IMR-90 (cell line): ENCODE data around the gene ANGPTL1. TPM values are rescaled to one million over a fixed set of nuclear protein-coding genes. Genes with fewer than 3 reads are reported as not detected.

Experiments
- ATAC-seq: fragments of 200-7000 bp; cut with Tn5 transposase; 2 replicates; pipeline ENCODE4 v1.9.1; 2020; ENCODE audit warnings: low read depth, mild to moderate bottlenecking, moderate library complexity
- BruUV-seq: library from RNA; stranded (reverse); fragments of 400-500 nt; replicated peaks from 2 replicates; lab custom pipeline; 2021; lab: Mats Ljungman, UMichigan
- CTCF ChIA-PET: fragments of 300-600 bp; formaldehyde crosslinking; extraction: SDS; loops from one replicate; lab custom pipeline; 2021; ENCODE audit warnings: antibody characterized with exemption; lab: Yijun Ruan, JAX
- POLR2A ChIA-PET: fragments of 300-600 bp; sonication (Branson Sonifier 250); formaldehyde crosslinking; loops from one replicate; lab custom pipeline; 2022; ENCODE audit warnings: antibody characterized with exemption; ENCODE audit not compliant: unreplicated experiment; lab: Charles Lee
- DNase-seq: peaks from one replicate; pipeline ENCODE4 v3.0.0; 2013
- H2AFZ ChIP-seq: replicated peaks from 2 replicates; pipeline ENCODE3; 2013; ENCODE audit warnings: low read length, mild to moderate bottlenecking; ENCODE audit not compliant: poor library complexity
- H2AK5ac ChIP-seq: 2 replicates; pipeline ENCODE4 v1.6.1; 2013; ENCODE audit warnings: low read depth, low read length, inconsistent platforms
- H2AK9ac ChIP-seq: replicated peaks from 2 replicates; pipeline ENCODE3; 2013; ENCODE audit warnings: mild to moderate bottlenecking, low read depth, low read length, moderate library complexity; ENCODE audit not compliant: poor library complexity
- H2BK120ac ChIP-seq: 2 replicates; pipeline ENCODE4 v1.6.1; 2013; ENCODE audit warnings: low read depth, low read length, inconsistent platforms
- H2BK15ac ChIP-seq: 3 replicates; pipeline ENCODE4 v1.6.1; 2013; ENCODE audit warnings: low read depth, low read length, inconsistent platforms
- H2BK20ac ChIP-seq: 2 replicates; pipeline ENCODE4 v1.6.1; 2013; ENCODE audit warnings: low read depth, mild to moderate bottlenecking, inconsistent platforms, low read length, moderate library complexity
- H2BK5ac ChIP-seq: 2 replicates; pipeline ENCODE4 v1.6.1; 2013; ENCODE audit warnings: mild to moderate bottlenecking, low read depth, low read length, inconsistent platforms; ENCODE audit not compliant: poor library complexity, severe bottlenecking
- H3K14ac ChIP-seq: replicated peaks from 2 replicates; pipeline ENCODE4 v1.6.1; 2013; ENCODE audit warnings: low read depth, low read length, inconsistent platforms
- H3K18ac ChIP-seq: 2 replicates; pipeline ENCODE4 v1.6.1; 2013; ENCODE audit warnings: low read depth, low read length, control low read depth
- H3K23ac ChIP-seq: 2 replicates; pipeline ENCODE4 v1.6.1; 2013; ENCODE audit warnings: low read depth, low read length, inconsistent platforms
- H3K27ac ChIP-seq: 2 replicates; pipeline ENCODE4 v1.5.1; 2013; ENCODE audit warnings: mild to moderate bottlenecking, control low read depth, low read length; ENCODE audit not compliant: insufficient read depth
- H3K27me3 ChIP-seq: 2 replicates; pipeline ENCODE4 v1.6.1; 2013; ENCODE audit warnings: low read length; ENCODE audit not compliant: control insufficient read depth, insufficient read depth
- H3K36me3 ChIP-seq: 2 replicates; pipeline ENCODE4 v1.6.1; 2013; ENCODE audit warnings: low read length, mixed read lengths; ENCODE audit not compliant: control insufficient read depth, insufficient read depth
- H3K4ac ChIP-seq: 2 replicates; pipeline ENCODE4 v1.6.1; 2013; ENCODE audit warnings: low read depth, low read length, inconsistent platforms
- H3K4me1 ChIP-seq: 2 replicates; pipeline ENCODE4 v1.6.1; 2013; ENCODE audit warnings: low read length, mixed read lengths; ENCODE audit not compliant: control insufficient read depth, insufficient read depth
- H3K4me2 ChIP-seq: 2 replicates; pipeline ENCODE4 v1.6.1; 2013; ENCODE audit warnings: low read depth, mild to moderate bottlenecking, control low read depth, low read length, moderate library complexity
- H3K4me3 ChIP-seq: 2 replicates; pipeline ENCODE4 v1.5.1; 2013; ENCODE audit warnings: low read depth, mild to moderate bottlenecking, control low read depth, low read length, moderate library complexity; ENCODE audit not compliant: insufficient read depth
- H3K56ac ChIP-seq: 2 replicates; pipeline ENCODE4 v1.6.1; 2013; ENCODE audit warnings: low read length, inconsistent platforms; ENCODE audit not compliant: insufficient read depth; ENCODE audit errors: extremely low read depth
- H3K79me1 ChIP-seq, 2 experiments: 2 replicates each; pipeline ENCODE4 v1.6.1; 2013; ENCODE audit warnings: low read length in 2 of 2, inconsistent platforms in 1 of 2, low read depth in 1 of 2
- H3K9ac ChIP-seq: 2 replicates; pipeline ENCODE4 v1.6.1; 2013; ENCODE audit warnings: low read depth, low read length, control low read depth
- H3K9me1 ChIP-seq: 2 replicates; pipeline ENCODE4 v1.6.1; 2013; ENCODE audit warnings: low read length, inconsistent platforms; ENCODE audit not compliant: insufficient read depth
- H3K9me3 ChIP-seq: 2 replicates; pipeline ENCODE4 v1.6.1; 2013; ENCODE audit warnings: low read length; ENCODE audit not compliant: control insufficient read depth, insufficient read depth
- H4K20me1 ChIP-seq: 2 replicates; pipeline ENCODE4 v1.6.1; 2013; ENCODE audit warnings: low read length, inconsistent platforms; ENCODE audit not compliant: insufficient read depth
- H4K5ac ChIP-seq: 2 replicates; pipeline ENCODE4 v1.6.1; 2013; ENCODE audit warnings: mild to moderate bottlenecking, low read depth, low read length, control low read depth
- H4K8ac ChIP-seq, 2 experiments: 2 replicates each; pipeline ENCODE4 v1.6.1; 2013; ENCODE audit warnings: low read depth in 2 of 2, low read length in 2 of 2, control low read depth in 1 of 2, inconsistent platforms in 1 of 2
- H4K91ac ChIP-seq: 2 replicates; pipeline ENCODE4 v1.6.1; 2013; ENCODE audit warnings: low read depth, low read length, inconsistent platforms; ENCODE audit not compliant: insufficient read depth
- BHLHE40 ChIP-seq: fragments of 150-350 bp; IDR thresholded peaks from 2 replicates; pipeline ENCODE4 v1.6.1; 2016; ENCODE audit warnings: mild to moderate bottlenecking, low read depth, low read length
- FOS ChIP-seq: fragments of 150-350 bp; IDR thresholded peaks from 2 replicates; pipeline ENCODE4 v1.6.1; 2016; ENCODE audit warnings: low read depth, low read length
- POLR2A ChIP-seq: IDR thresholded peaks from 2 replicates; pipeline ENCODE4 v1.6.1; 2012; ENCODE audit warnings: mild to moderate bottlenecking, low read depth, low read length
- RCOR1 ChIP-seq: IDR thresholded peaks from 2 replicates; pipeline ENCODE4 v1.6.1; 2012; ENCODE audit warnings: mild to moderate bottlenecking, low read length, improper control_type of control experiment; ENCODE audit not compliant: insufficient replicate concordance
- dilution Hi-C: fragments of 300-500 bp; cut with HindIII; formaldehyde crosslinking; loops from one replicate; pipeline ENCODE4 v1.14.3; 2018; ENCODE audit warnings: low sequenced_read_pairs; ENCODE audit not compliant: unreplicated experiment
- in situ Hi-C: fragments of 300-500 bp; cut with MboI; formaldehyde crosslinking; loops from 3 replicates; pipeline ENCODE4 v1.14.3; 2019; ENCODE audit warnings: low sequenced_read_pairs, inconsistent platforms, mixed read lengths
- intact Hi-C: fragments of 100-400 bp; cut with micrococcal nuclease; formaldehyde crosslinking; loops from 2 replicates; pipeline ENCODE4 v1.10.0; 2022
- polyA plus RNA-seq, 3 experiments: library from polyadenylated mRNA; depleted of rRNA; stranded (reverse); fragments of >200 nt; gene quantifications; 2 replicates each; pipeline ENCODE4 v1.2.3, GENCODE V29; 2012; ENCODE audit warnings: low replicate concordance in 1 of 3
- total RNA-seq: library from RNA; depleted of rRNA; stranded (reverse); fragments of >200 nt; gene quantifications from 2 replicates; pipeline ENCODE4 v1.2.3, GENCODE V29; 2012
- TF ChIP-seq, protein P1 (sequence below): fragments of 150-350 bp; IDR thresholded peaks from 2 replicates; pipeline ENCODE4 v1.6.1; 2017; ENCODE audit warnings: mild to moderate bottlenecking, antibody characterized with exemption, low read length, low read depth

The ANGPTL1 gene
- total and polyA plus RNA-seq, 2 of the 4 experiments (the other 2 are of a cell fraction), result under 0.01 to 0.03 TPM

DNA sequence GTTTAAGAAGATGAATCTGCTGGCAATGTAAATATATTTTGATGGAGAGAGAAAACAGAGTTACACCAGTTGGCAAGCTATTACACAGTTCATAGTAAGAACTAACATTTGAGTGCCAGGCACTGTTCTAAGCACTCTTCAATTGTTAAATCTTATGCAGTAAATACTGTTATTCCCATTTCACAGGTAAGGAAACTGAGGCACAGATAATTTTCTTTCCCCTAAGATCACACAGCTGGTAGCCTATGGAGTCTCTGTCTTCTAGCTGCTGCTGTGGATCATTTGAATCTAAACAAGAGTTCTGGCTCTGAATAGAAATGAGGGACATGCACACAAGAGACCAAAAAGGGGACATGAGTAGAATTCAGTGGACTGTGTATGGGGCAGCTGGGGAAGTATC is 8.0 kb downstream of the ANGPTL1 start:
- no peaks in the 10 kb centered on the region for H3K27me3 ChIP-seq
- CTCF ChIA-PET, result no interaction called here
- intact Hi-C loops, result no loop called here

More for the DNA sequence above, 8.0 kb downstream of the ANGPTL1 start:
- Histone ChIP-seq H4K8ac (no peak overlapping the region), H2BK120ac (no peak overlapping the region), H3K14ac (no peak overlapping the region), H3K9ac (no peak overlapping the region), H3K4me2 (no peak overlapping the region), H3K9me1 (peaks cover 7% of the 10 kb centered on the region; the same call in 1 of the 2 replicates), H4K91ac (no peak overlapping the region), H3K4me3 (no peak overlapping the region), H3K79me1 (peaks cover 2 to 6% of the 10 kb centered on the region in 2 experiments; a peak in 3 of 4 replicates), H3K4ac (no peak overlapping the region), H2BK5ac (no peak overlapping the region), H2BK20ac (no peak overlapping the region), H4K5ac (no peak overlapping the region), H3K18ac (no peak overlapping the region), H2AFZ (no peak overlapping the region), H3K9me3 (no peaks in the 10 kb centered on the region), H3K23ac (no peak overlapping the region), H3K27ac (no peak overlapping the region), H3K36me3 (peaks cover 8% of the 10 kb centered on the region), H2BK15ac (no peak overlapping the region), H2AK5ac (no peak overlapping the region), H3K4me1 (no peaks in the 10 kb centered on the region; the same call in 1 of the 2 replicates), H2AK9ac (no peak overlapping the region), H3K56ac (no peak overlapping the region), H4K20me1 (no peaks in the 10 kb centered on the region)
- no peak for DNase-seq
- no peak for TF ChIP-seq POLR2A
- no peak for TF ChIP-seq BHLHE40
- TF ChIP-seq RCOR1, result no peak
- TF ChIP-seq, protein P1, sequence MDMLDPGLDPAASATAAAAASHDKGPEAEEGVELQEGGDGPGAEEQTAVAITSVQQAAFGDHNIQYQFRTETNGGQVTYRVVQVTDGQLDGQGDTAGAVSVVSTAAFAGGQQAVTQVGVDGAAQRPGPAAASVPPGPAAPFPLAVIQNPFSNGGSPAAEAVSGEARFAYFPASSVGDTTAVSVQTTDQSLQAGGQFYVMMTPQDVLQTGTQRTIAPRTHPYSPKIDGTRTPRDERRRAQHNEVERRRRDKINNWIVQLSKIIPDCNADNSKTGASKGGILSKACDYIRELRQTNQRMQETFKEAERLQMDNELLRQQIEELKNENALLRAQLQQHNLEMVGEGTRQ, result no peak
- TF ChIP-seq FOS, result no peak
- no TSS peak for BruUV-seq
- in situ Hi-C loops (no loop called here), dilution Hi-C loops (no loop called here)
- ATAC-seq, result no peak
- POLR2A ChIA-PET, result no interaction called here
